Spleen (tissue), 11 donors: ENCODE measurements around the gene PPP1R15B. TPM values are rescaled to one million over a fixed set of nuclear protein-coding genes. Genes with fewer than 3 reads are reported as not detected.

ENCODE experiments used
- DNase-seq: peaks from one replicate; pipeline ENCODE4 v3.0.0-alpha.2; 2020
- H3K27ac ChIP-seq, 8 donors: fragments of 200-600 bp; sonication (generic) in 7 of 8; 1 replicate in 4 of 8; 2 replicates in 4 of 8; pipeline versions ENCODE4 v1.5.0 to v1.8.0; 2016 to 2021; ENCODE audit warnings: inconsistent platforms in 4 of 8, mild to moderate bottlenecking in 4 of 8, moderate library complexity in 1 of 8
- H3K27me3 ChIP-seq, 7 donors: fragments of 200-600 bp; sonication (generic) in 6 of 7; replicated peaks in 1 of 7; 1 replicate in 4 of 7; 2 replicates in 3 of 7; pipeline versions ENCODE4 v1.5.0 to v1.8.0; 2016 to 2021; ENCODE audit warnings: inconsistent platforms in 3 of 7, mild to moderate bottlenecking in 1 of 7
- H3K36me3 ChIP-seq, 6 donors: fragments of 200-600 bp; sonication (generic) in 5 of 6; 1 replicate in 4 of 6; 2 replicates in 2 of 6; pipeline versions ENCODE4 v1.5.0 to v1.8.0; 2016 to 2021; ENCODE audit warnings: inconsistent platforms in 2 of 6
- H3K4me1 ChIP-seq, 6 donors: fragments of 200-600 bp; sonication (generic) in 5 of 6; 1 replicate in 3 of 6; 2 replicates in 3 of 6; pipeline versions ENCODE4 v1.5.0 to v1.8.0; 2016 to 2021; ENCODE audit warnings: inconsistent platforms in 3 of 6
- H3K4me3 ChIP-seq, 8 donors: fragments of 200-600 bp; sonication (generic) in 7 of 8; 1 replicate in 4 of 8; 2 replicates in 4 of 8; pipeline versions ENCODE4 v1.5.0 to v1.8.0; 2016 to 2021; ENCODE audit warnings: inconsistent platforms in 4 of 8, mild to moderate bottlenecking in 4 of 8, moderate library complexity in 2 of 8
- H3K9me3 ChIP-seq, 8 donors: fragments of 200-600 bp; sonication (generic) in 7 of 8; 1 replicate in 4 of 8; 2 replicates in 4 of 8; pipeline versions ENCODE4 v1.5.0 to v1.8.0; 2016 to 2021; ENCODE audit warnings: inconsistent platforms in 4 of 8
- POLR2A ChIP-seq, 3 donors: fragments of 450-650 bp; IDR thresholded peaks; one replicate each; pipeline ENCODE4 v1.5.1; 2017; ENCODE audit warnings: antibody characterized with exemption in 3 of 3, mild to moderate bottlenecking in 1 of 3
- POLR2AphosphoS5 ChIP-seq, 3 donors: sonication (generic); formaldehyde crosslinking; IDR thresholded peaks; one replicate each; pipeline ENCODE4 v1.5.1; 2017; ENCODE audit warnings: antibody characterized with exemption in 3 of 3
- WGBS, 5 donors: extraction: QIAGEN DNeasy Blood & Tissue Kit in 3 of 5; methylation state at CpG; one replicate each; pipeline versions ENCODE4 v1.1.5 to v1.1.7; 2013 to 2018; 5-methylcytosine and 5-hydroxymethylcytosine counted together
- intact Hi-C: fragments of 100-400 bp; cut with DNase I; formaldehyde crosslinking; loops from one replicate; pipeline ENCODE4 v1.15.0; 2023; ENCODE audit warnings: low total_unique reads
- polyA plus RNA-seq, 3 donors: library from polyadenylated mRNA; stranded (reverse); fragments of 200-250 nt; gene quantifications; one replicate each; pipeline ENCODE4 v1.2.1, GENCODE V29; 2013
- total RNA-seq, 7 donors: library from RNA; depleted of rRNA in 3 of 7; stranded (reverse); fragments of >200 nt in 3 of 7; fragmentation: NEBNext Ultra II Directional in 4 of 7; extraction: Animal tissue kit (Norgen Biotek cat#: 25700) in 4 of 7; gene quantifications; one replicate each; pipeline versions ENCODE4 v1.1.0 to v1.2.1, GENCODE V29; 2016 to 2021
- TF ChIP-seq, protein P1 (sequence below), 11 experiments: fragments of 200-600 bp in 7 of 11; fragments of 450-650 bp in 4 of 11; sonication (generic) in 4 of 11; IDR thresholded peaks in 8 of 11; conservative IDR thresholded peaks in 3 of 11; 1 replicate in 7 of 11; 2 replicates in 4 of 11; pipeline versions ENCODE4 v1.4.0 to v1.8.0; 2016 to 2021; ENCODE audit warnings: antibody characterized with exemption in 11 of 11, inconsistent platforms in 4 of 11, mild to moderate bottlenecking in 1 of 11
- donor health status: healthy with polysubstance abuse.
- donor health status: DM: no; HTN: no; CAD: no; lungs with moderate emphysema.
- donor health status: DM: no; HTN: no; CAD: no.
- donor health status: Bipolar disorder and iron deficiency.
- donor health status: healthy.
- donor health status: DM: no; HTN: no; CAD: no.
- donor health status: DM: yes; HTN: yes; CAD: no.

Gene PPP1R15B
- total and polyA plus RNA-seq, 10 donors = 10.8 to 73.1 (median 57.8) TPM

DNA sequence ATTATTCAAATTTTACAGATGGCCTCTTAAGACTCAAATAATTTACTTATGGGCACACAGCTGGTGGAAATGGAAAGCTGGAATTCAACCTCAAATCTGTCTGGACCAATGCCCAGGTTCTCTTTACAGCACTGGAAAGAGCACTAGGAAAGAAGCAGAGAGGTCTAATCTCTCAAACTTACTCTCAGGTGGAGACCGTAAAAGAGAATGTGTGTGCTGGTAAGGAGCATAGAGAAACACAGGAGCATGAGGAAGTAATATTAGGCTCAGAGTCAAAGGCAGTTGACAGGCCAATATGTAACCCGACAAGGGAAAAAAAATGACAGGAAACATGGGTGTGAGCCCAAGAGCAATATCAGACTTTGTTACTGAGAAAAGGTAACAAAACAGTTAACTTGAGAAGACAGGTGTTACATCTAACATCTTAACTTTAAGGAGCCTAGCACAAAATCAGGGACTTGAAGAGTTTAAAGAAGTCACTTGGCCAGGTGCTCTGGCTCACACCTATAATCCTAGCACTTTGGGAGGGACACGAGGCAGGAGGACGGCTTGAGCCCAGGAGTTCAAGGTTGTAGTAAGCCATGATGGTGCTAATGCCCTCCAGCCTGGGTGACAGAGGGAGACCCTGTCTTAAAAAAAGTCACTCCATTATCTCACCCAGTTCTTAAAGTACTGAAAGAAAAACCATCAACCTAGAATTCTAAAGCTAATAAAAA, 20.7 kb downstream of the PPP1R15B start:
- H3K9me3 ChIP-seq = no peaks in the 10 kb centered on the region
- WGBS, 5 donors = 36 to 47% (median 42%) methylated on average over 4 of the region's 4 CpGs
- intact Hi-C loops = no loop called here

DNA sequence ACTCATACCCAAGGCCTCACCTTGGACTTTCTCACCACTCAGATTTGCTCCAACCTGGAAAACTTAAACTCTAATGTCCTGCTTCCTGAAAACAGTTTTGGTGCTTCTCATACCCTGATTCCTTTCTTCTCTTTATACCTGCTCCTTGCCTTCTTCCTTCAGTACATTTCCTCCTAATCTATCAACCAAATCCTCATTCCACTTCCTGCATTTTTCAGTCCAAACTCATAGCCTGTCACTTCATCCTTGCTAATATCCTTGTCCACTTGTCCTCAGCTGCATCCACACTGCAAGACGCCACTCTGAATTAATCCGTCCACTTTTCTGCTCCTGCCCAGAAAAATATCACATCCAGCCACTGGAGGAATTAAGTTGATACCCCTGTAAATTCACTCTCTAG, 25.9 kb downstream of the PPP1R15B start:
- TF ChIP-seq, protein P1, sequence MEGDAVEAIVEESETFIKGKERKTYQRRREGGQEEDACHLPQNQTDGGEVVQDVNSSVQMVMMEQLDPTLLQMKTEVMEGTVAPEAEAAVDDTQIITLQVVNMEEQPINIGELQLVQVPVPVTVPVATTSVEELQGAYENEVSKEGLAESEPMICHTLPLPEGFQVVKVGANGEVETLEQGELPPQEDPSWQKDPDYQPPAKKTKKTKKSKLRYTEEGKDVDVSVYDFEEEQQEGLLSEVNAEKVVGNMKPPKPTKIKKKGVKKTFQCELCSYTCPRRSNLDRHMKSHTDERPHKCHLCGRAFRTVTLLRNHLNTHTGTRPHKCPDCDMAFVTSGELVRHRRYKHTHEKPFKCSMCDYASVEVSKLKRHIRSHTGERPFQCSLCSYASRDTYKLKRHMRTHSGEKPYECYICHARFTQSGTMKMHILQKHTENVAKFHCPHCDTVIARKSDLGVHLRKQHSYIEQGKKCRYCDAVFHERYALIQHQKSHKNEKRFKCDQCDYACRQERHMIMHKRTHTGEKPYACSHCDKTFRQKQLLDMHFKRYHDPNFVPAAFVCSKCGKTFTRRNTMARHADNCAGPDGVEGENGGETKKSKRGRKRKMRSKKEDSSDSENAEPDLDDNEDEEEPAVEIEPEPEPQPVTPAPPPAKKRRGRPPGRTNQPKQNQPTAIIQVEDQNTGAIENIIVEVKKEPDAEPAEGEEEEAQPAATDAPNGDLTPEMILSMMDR (IDR thresholded peaks at IDR 0.05 in 8 of 11, conservative IDR thresholded peaks at IDR 0.05 in 3 of 11) = no peak
- TF ChIP-seq POLR2A (IDR thresholded peaks at IDR 0.05) (no peak), POLR2AphosphoS5 (IDR thresholded peaks at IDR 0.05) (no peak)

More for the DNA sequence above, 20.7 kb downstream of the PPP1R15B start:
- Histone ChIP-seq H3K4me1 (no peaks in the 10 kb centered on the region), H3K27ac (no peak overlapping the region), H3K36me3 (peaks cover 0 to 3% (median 0%) of the 10 kb centered on the region in 6 donors), H3K27me3 (no peaks in the 10 kb centered on the region), H3K4me3 (no peak overlapping the region)
- TF ChIP-seq POLR2AphosphoS5 (IDR thresholded peaks at IDR 0.05) = no peak
- TF ChIP-seq, protein P1 (IDR thresholded peaks at IDR 0.05 in 8 of 11, conservative IDR thresholded peaks at IDR 0.05 in 3 of 11) = no peak
- no peak for TF ChIP-seq POLR2A (IDR thresholded peaks at IDR 0.05)
- DNase-seq = no peak

DNA sequence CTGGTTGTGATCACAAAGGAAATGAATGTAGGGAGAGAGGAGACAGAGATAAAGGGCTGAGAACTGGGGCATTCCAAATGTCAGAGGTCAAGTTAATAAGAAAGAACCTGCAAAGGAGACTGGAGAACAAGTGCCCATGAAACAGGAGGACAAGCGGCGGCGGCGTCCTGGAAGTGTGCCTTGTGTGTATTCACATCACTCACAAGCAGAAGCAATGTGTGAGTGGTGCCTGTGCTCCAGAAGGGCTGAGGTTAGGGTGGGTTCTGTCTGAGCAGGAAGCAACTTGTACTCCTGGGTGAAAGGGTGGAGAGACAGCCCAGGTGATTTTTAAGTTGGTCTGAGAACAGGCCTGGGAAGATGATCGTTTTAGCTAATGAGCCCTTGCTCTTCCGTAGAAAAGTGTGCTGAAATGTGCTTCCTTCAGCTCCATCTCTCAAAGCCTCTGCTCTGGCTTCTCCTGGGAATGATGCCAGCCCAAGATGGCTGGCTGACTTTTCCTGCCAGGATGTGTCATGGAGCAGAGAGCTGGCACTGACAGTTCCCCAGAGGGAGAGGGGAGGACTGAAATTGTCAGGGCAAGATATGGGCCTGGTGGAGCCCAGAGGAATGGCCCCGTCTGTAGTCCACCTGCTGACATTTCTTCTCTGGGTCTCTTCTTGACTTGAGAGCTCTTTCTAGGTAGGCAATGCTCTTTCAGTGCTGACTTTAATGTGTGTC, 26.8 kb downstream of the PPP1R15B start:
- DNase-seq = no peak
- no peak overlapping the region for H3K27ac ChIP-seq
- H3K27me3 ChIP-seq = peaks cover 0 to 22% (median 0%) of the 10 kb centered on the region in 7 donors
- no peaks in the 10 kb centered on the region for H3K9me3 ChIP-seq
- no peak overlapping the region for H3K4me3 ChIP-seq
- WGBS, 5 donors = 80 to 88% (median 84%) methylated on average over 7 of the region's 7 CpGs
- peaks cover 0 to 14% (median 2%) of the 10 kb centered on the region in 6 donors for H3K4me1 ChIP-seq
- intact Hi-C loops = no loop called here
- no peaks in the 10 kb centered on the region for H3K36me3 ChIP-seq
- TF ChIP-seq, protein P1 (IDR thresholded peaks at IDR 0.05 in 8 of 11, conservative IDR thresholded peaks at IDR 0.05 in 3 of 11) = no peak
- TF ChIP-seq POLR2A (IDR thresholded peaks at IDR 0.05) (no peak), POLR2AphosphoS5 (IDR thresholded peaks at IDR 0.05) (no peak)

More for the DNA sequence above, 25.9 kb downstream of the PPP1R15B start:
- Histone ChIP-seq H3K4me3 (no peak overlapping the region), H3K27me3 (peaks cover 0 to 13% (median 0%) of the 10 kb centered on the region in 7 donors), H3K9me3 (no peaks in the 10 kb centered on the region), H3K27ac (no peak overlapping the region), H3K4me1 (peaks cover 0 to 14% (median 2%) of the 10 kb centered on the region in 6 donors), H3K36me3 (no peaks in the 10 kb centered on the region)
- intact Hi-C loops = no loop called here
- DNase-seq = no peak
- 89 to 98% (median 93%) methylated on average over 2 of the region's 2 CpGs for WGBS, 5 donors
